Mucosa of descending colon (tissue), 3 donors: Measurements from ENCODE around the gene LZTS2. TPM values are rescaled to one million over a fixed set of nuclear protein-coding genes. Genes with fewer than 3 reads are reported as not detected.
A peak's percentile ranks its signal among the peaks of the same experiment; 100 is the strongest.

Experiments
- ATAC-seq: fragments of 200-7000 bp; cut with Tn5 transposase; one replicate; pipeline ENCODE4 v1.9.1; 2020; ENCODE audit warnings: mild to moderate bottlenecking, moderate library complexity
- DNase-seq, 3 donors: peaks; one replicate each; pipeline ENCODE4 v3.0.0-alpha.2; 2020
- H3K36me3 ChIP-seq: fragments of 200-600 bp; one replicate; pipeline ENCODE4 v1.8.0; 2021; ENCODE audit warnings: low read depth, mild to moderate bottlenecking
- H3K4me1 ChIP-seq: fragments of 200-600 bp; one replicate; pipeline ENCODE4 v1.8.0; 2021; ENCODE audit warnings: low read depth, mild to moderate bottlenecking
- H3K4me3 ChIP-seq: fragments of 200-600 bp; one replicate; pipeline ENCODE4 v1.8.0; 2021; ENCODE audit warnings: mild to moderate bottlenecking
- H3K9me3 ChIP-seq: fragments of 200-600 bp; one replicate; pipeline ENCODE4 v1.8.0; 2021; ENCODE audit warnings: mild to moderate bottlenecking
- CTCF ChIP-seq: fragments of 200-600 bp; IDR thresholded peaks from one replicate; pipeline ENCODE4 v1.8.0; 2022; ENCODE audit warnings: antibody characterized with exemption, mild to moderate bottlenecking
- intact Hi-C, 2 donors: fragments of 100-400 bp; cut with DNase I in 1 of 2; cut with micrococcal nuclease in 1 of 2; formaldehyde crosslinking; loops; one replicate each; pipeline versions ENCODE4 v1.11.0 to v1.11.1; 2022; cut with DNase I, micrococcal nuclease
- total RNA-seq, 3 donors: library from RNA; stranded (reverse); fragmentation: NEBNext Ultra II Directional in 2 of 3; extraction: Animal tissue kit (Norgen Biotek cat#: 25700) in 2 of 3; gene quantifications; one replicate each; pipeline versions ENCODE4 v1.2.1 to v1.2.4, GENCODE V29; 2021 to 2023
- donor health status: DM: no; HTN: no; CAD: no; lungs with moderate emphysema.
- donor health status: DM: no; HTN: no; CAD: no.
- donor health status: DM: no; HTN: yes; CAD: no.

Gene LZTS2
- total RNA-seq, 3 donors from 2014 or later, result 26.0 to 82.1 (median 31.5) TPM

DNA sequence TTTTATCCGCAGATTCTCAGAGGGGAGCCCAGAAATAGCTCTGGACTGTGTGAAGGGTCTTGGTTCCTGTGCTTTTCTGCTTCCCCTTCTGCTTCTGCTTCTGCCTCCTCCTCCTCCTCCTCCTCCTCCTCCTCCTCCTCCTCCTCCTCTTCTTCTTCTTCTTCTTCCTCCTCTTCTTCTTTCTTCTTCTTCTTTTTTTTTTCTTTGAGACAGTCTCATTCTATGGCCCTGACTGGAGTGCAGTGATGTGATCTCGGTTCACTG, 19.8 kb downstream of the LZTS2 start:
- H3K4me3 ChIP-seq, result no peak overlapping the region
- no peak for TF ChIP-seq CTCF
- ATAC-seq (no peak), DNase-seq (no peak)
- H3K9me3 ChIP-seq, result no peaks in the 10 kb centered on the region
- H3K36me3 ChIP-seq, result no peaks in the 10 kb centered on the region
- peaks cover 6% of the 10 kb centered on the region for H3K4me1 ChIP-seq
- intact Hi-C loops, result no loop called here

DNA sequence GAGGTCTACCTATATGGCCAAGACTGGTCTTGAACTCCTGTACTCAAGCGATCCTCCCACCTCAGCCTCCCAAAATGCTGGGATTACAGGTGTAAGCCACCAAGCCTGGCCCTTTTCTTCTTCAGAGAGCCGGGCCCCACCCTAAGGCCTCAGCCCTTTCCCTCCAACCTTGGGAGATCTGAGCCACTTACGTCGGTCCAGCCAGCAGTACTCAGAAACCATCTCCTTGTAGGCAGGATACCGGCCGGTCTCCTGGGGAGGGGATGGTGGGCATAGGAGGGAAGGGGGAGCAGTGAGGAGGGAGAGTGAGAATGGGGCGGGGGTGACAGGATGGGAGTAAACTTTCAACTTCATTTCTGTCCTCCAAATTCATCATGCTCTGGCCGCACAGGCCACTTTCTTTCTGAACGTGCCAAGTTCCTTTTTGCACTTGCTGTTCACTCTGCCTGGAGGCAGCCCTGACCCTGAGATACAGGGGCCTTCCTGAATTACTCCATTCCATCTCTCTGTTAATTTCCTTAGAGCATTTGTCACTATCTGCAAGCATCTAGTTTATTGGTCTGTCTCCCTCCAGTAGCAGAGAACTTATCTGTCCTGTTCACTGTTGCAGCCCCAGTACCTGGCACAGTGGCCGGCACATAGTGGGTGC, 20.9 kb downstream of the LZTS2 start:
- H3K4me3 ChIP-seq, result no peak overlapping the region
- H3K36me3 ChIP-seq, result no peaks in the 10 kb centered on the region
- peaks cover 6% of the 10 kb centered on the region for H3K4me1 ChIP-seq
- DNase-seq (peak in 1 of 3 donors; percentile 15), ATAC-seq (no peak)
- intact Hi-C loops, result no loop called here
- no peak for TF ChIP-seq CTCF
- H3K9me3 ChIP-seq, result no peaks in the 10 kb centered on the region

DNA sequence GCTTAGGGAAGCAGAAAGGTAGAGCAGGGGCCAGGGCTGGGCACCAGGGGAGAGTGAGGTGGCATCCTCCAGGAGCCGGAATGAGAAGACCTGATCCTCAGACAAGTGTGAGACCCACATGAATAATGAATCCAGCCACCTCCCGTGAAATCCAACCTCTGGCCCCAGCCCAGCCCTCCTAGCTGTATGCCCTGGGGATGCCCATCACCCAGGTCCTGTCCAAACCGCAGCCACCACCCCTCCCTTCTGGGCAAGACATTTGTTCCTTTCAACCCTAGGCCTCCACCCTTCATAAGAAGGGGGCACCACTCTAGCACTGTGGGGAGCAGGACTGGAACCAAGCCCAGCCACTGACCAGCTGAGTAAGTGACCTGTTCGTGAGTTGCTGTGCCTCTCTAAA, 21.6 kb downstream of the LZTS2 start:
- no peak for ATAC-seq
- H3K9me3 ChIP-seq, result no peaks in the 10 kb centered on the region
- no peak overlapping the region for H3K4me3 ChIP-seq
- no peaks in the 10 kb centered on the region for H3K36me3 ChIP-seq
- TF ChIP-seq CTCF, result no peak
- peak in 1 of 3 donors; percentile 22 for DNase-seq
- intact Hi-C loops, result no loop called here
- H3K4me1 ChIP-seq, result peaks cover 6% of the 10 kb centered on the region

- intact Hi-C loops, result no loop called here
- H3K4me1 ChIP-seq, result peaks cover 6% of the 10 kb centered on the region
- no peaks in the 10 kb centered on the region for H3K36me3 ChIP-seq
- H3K4me3 ChIP-seq, result no peak overlapping the region
- no peak for ATAC-seq
- peak in 1 of 3 donors; percentile 43 for DNase-seq
- no peaks in the 10 kb centered on the region for H3K9me3 ChIP-seq
- no peak for TF ChIP-seq CTCF
Observed at GRCh38 chr10:101021692-101022251, 22.2 kb downstream of the LZTS2 start.

DNA sequence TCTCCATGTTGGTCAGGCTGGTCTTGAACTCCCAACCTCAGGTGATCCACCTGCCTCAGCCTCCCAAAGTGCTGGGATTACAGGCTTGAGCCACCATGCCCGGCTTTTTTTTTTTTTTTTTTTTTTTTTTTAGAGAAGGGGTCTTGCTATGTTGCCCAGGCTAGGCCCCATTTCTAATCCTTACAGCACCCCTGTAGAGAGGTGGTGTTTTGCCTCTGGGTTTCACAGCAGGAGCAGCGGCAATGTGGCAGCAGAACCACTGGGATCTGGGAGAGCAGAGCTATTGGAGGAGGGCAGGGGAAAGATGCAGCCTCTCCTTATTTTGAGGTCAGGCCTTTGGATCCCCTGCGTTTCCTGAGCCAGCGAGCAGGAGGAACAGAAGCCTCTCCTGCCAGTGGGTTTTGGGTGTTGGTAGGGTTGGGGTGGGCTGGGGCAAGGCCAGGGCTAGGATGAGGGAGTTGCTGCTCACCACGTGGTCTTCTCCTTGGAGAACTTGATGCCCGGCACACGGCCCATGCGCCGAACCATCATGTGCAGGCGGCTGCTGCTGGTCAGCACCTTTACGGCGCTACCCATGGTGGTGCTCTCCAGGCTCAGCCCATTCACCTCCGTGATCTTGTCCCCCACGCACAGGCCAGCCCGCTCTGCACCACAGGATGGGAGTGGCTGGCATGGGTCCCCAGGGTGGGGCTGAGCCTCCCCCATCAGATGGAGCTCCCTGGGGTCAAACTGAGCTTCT, 23.5 kb downstream of the LZTS2 start:
- ATAC-seq, result no peak

More for the DNA sequence above, 23.5 kb downstream of the LZTS2 start:
- H3K4me3 ChIP-seq, result no peak overlapping the region
- no peaks in the 10 kb centered on the region for H3K36me3 ChIP-seq
- peaks cover 6% of the 10 kb centered on the region for H3K4me1 ChIP-seq
- intact Hi-C loops, result no loop called here
- no peaks in the 10 kb centered on the region for H3K9me3 ChIP-seq
- TF ChIP-seq CTCF, result no peak
- DNase-seq, result peak in 1 of 3 donors; percentile 36
